Karpas-422 (cell line): ENCODE data around the gene EBP. TPM values are rescaled to one million over a fixed set of nuclear protein-coding genes. Genes with fewer than 3 reads are reported as not detected.

Experiments
- DNase-seq: peaks from one replicate; pipeline ENCODE4 v3.0.0-alpha.2; 2015
- H2AFZ ChIP-seq: fragments of 200-600 bp; sonication (generic); 2 replicates; pipeline ENCODE4 v1.6.1; 2014; ENCODE audit warnings: antibody characterized with exemption, low read length, mixed read lengths
- H3K27ac ChIP-seq: fragments of 200-600 bp; sonication (generic); 2 replicates; pipeline ENCODE4 v1.5.1; 2014; ENCODE audit warnings: mild to moderate bottlenecking, low read length, moderate library complexity
- H3K27me3 ChIP-seq: fragments of 200-600 bp; sonication (generic); 2 replicates; pipeline ENCODE4 v1.6.1; 2014; ENCODE audit warnings: low read length, mixed read lengths
- H3K36me3 ChIP-seq: fragments of 200-600 bp; sonication (generic); 2 replicates; pipeline ENCODE4 v1.6.1; 2014; ENCODE audit warnings: low read length, mixed read lengths; ENCODE audit not compliant: insufficient read depth
- H3K4me1 ChIP-seq: fragments of 200-600 bp; sonication (generic); 2 replicates; pipeline ENCODE4 v1.6.1; 2014; ENCODE audit warnings: mild to moderate bottlenecking, low read length, mixed read lengths
- H3K4me2 ChIP-seq: fragments of 200-600 bp; sonication (generic); 2 replicates; pipeline ENCODE4 v1.6.1; 2014; ENCODE audit warnings: low read length, low read depth, mild to moderate bottlenecking; ENCODE audit not compliant: poor library complexity, severe bottlenecking
- H3K4me3 ChIP-seq: fragments of 200-600 bp; sonication (generic); 2 replicates; pipeline ENCODE4 v1.5.1; 2014; ENCODE audit warnings: mild to moderate bottlenecking, antibody characterized with exemption, low read length, mixed read lengths
- H3K79me2 ChIP-seq: fragments of 200-600 bp; sonication (generic); 2 replicates; pipeline ENCODE4 v1.6.1; 2014; ENCODE audit warnings: mild to moderate bottlenecking, low read length, mixed read lengths
- H3K9ac ChIP-seq: fragments of 200-600 bp; sonication (generic); 2 replicates; pipeline ENCODE4 v1.6.0; 2014; ENCODE audit warnings: low read length
- H3K9me2 ChIP-seq: fragments of 200-600 bp; sonication (generic), shearing (Covaris generic); replicated peaks from 2 replicates; pipeline ENCODE4 v1.6.0; 2014; ENCODE audit warnings: mild to moderate bottlenecking, low read length, moderate library complexity; ENCODE audit not compliant: insufficient read depth
- H3K9me3 ChIP-seq: fragments of 300-700, 200-600 bp; sonication (generic); 2 replicates; pipeline ENCODE4 v1.6.1; 2014; ENCODE audit warnings: low read length, mixed read lengths
- H4K20me1 ChIP-seq: fragments of 200-600 bp; sonication (generic); 2 replicates; pipeline ENCODE4 v1.6.1; 2014; ENCODE audit warnings: mild to moderate bottlenecking, antibody characterized with exemption, low read length, low read depth; ENCODE audit not compliant: insufficient read depth
- total RNA-seq: library from RNA; depleted of rRNA; stranded (reverse); fragments of >200 nt; shearing (Covaris generic); gene quantifications from 2 replicates; pipeline ENCODE4 v1.2.3, GENCODE V29; 2014; ENCODE audit warnings: low replicate concordance

The EBP gene
- total RNA-seq, 1 experiment from 2014 or later: 50.2 TPM

GRCh38 chrX:48488034-48488433, 33.6 kb upstream of the EBP start:
- H3K9ac ChIP-seq: no peak overlapping the region
- H3K27me3 ChIP-seq: no peaks in the 10 kb centered on the region
- H3K9me2 ChIP-seq: no peaks in the 10 kb centered on the region
- H3K4me3 ChIP-seq: no peak overlapping the region
- no peak overlapping the region for H3K4me2 ChIP-seq
- H3K79me2 ChIP-seq: no peaks in the 10 kb centered on the region
- H3K4me1 ChIP-seq: no peaks in the 10 kb centered on the region
- H2AFZ ChIP-seq: no peak overlapping the region
- no peaks in the 10 kb centered on the region for H3K9me3 ChIP-seq
- DNase-seq: no peak
- H3K36me3 ChIP-seq: no peaks in the 10 kb centered on the region
- no peaks in the 10 kb centered on the region for H4K20me1 ChIP-seq
- H3K27ac ChIP-seq: no peak overlapping the region

GRCh38 chrX:48489296-48489695, 32.3 kb upstream of the EBP start:
- H3K36me3 ChIP-seq: no peaks in the 10 kb centered on the region
- H3K4me3 ChIP-seq: no peak overlapping the region
- no peaks in the 10 kb centered on the region for H3K79me2 ChIP-seq
- no peaks in the 10 kb centered on the region for H3K4me1 ChIP-seq
- no peak overlapping the region for H3K27ac ChIP-seq
- no peak overlapping the region for H2AFZ ChIP-seq
- no peak for DNase-seq
- H3K9me3 ChIP-seq: no peaks in the 10 kb centered on the region
- H3K27me3 ChIP-seq: no peaks in the 10 kb centered on the region
- no peaks in the 10 kb centered on the region for H4K20me1 ChIP-seq
- no peaks in the 10 kb centered on the region for H3K9me2 ChIP-seq
- H3K4me2 ChIP-seq: no peak overlapping the region
- no peak overlapping the region for H3K9ac ChIP-seq

- H2AFZ ChIP-seq: no peak overlapping the region
- H3K27me3 ChIP-seq: no peaks in the 10 kb centered on the region
- H4K20me1 ChIP-seq: no peaks in the 10 kb centered on the region
- no peak overlapping the region for H3K4me2 ChIP-seq
- H3K9ac ChIP-seq: no peak overlapping the region
- no peak overlapping the region for H3K27ac ChIP-seq
- no peak for DNase-seq
- H3K36me3 ChIP-seq: no peaks in the 10 kb centered on the region
- H3K4me1 ChIP-seq: no peaks in the 10 kb centered on the region
- H3K79me2 ChIP-seq: no peaks in the 10 kb centered on the region
- H3K9me2 ChIP-seq: no peaks in the 10 kb centered on the region
- H3K9me3 ChIP-seq: no peaks in the 10 kb centered on the region
- H3K4me3 ChIP-seq: no peak overlapping the region
These were observed 31.7 kb upstream of the EBP start for GRCh38 chrX:48489892-48490291.

- Histone ChIP-seq H2AFZ (no peak overlapping the region), H3K4me3 (no peak overlapping the region), H3K79me2 (no peaks in the 10 kb centered on the region), H3K9me3 (no peaks in the 10 kb centered on the region), H3K9ac (no peak overlapping the region), H3K27ac (no peak overlapping the region), H3K36me3 (no peaks in the 10 kb centered on the region), H3K9me2 (no peaks in the 10 kb centered on the region), H3K4me1 (no peaks in the 10 kb centered on the region), H3K4me2 (no peak overlapping the region), H3K27me3 (no peaks in the 10 kb centered on the region), H4K20me1 (no peaks in the 10 kb centered on the region)
- DNase-seq: no peak
These were observed 30.9 kb upstream of the EBP start for GRCh38 chrX:48490661-48491060.

GRCh38 chrX:48491809-48492208, 29.8 kb upstream of the EBP start:
- Histone ChIP-seq H2AFZ (no peak overlapping the region), H3K9me2 (no peaks in the 10 kb centered on the region), H3K36me3 (no peaks in the 10 kb centered on the region), H3K4me1 (no peaks in the 10 kb centered on the region), H3K9me3 (no peaks in the 10 kb centered on the region), H4K20me1 (no peaks in the 10 kb centered on the region), H3K79me2 (no peaks in the 10 kb centered on the region), H3K4me3 (no peak overlapping the region), H3K4me2 (no peak overlapping the region), H3K27me3 (no peaks in the 10 kb centered on the region), H3K9ac (no peak overlapping the region), H3K27ac (no peak overlapping the region)
- DNase-seq: no peak

- H3K27me3 ChIP-seq: no peaks in the 10 kb centered on the region
- no peaks in the 10 kb centered on the region for H3K36me3 ChIP-seq
- H3K9ac ChIP-seq: no peak overlapping the region
- H3K79me2 ChIP-seq: no peaks in the 10 kb centered on the region
- H4K20me1 ChIP-seq: no peaks in the 10 kb centered on the region
- H3K27ac ChIP-seq: no peak overlapping the region
- H3K9me3 ChIP-seq: no peaks in the 10 kb centered on the region
- no peak overlapping the region for H3K4me3 ChIP-seq
- H3K4me2 ChIP-seq: no peak overlapping the region
- no peaks in the 10 kb centered on the region for H3K9me2 ChIP-seq
- no peaks in the 10 kb centered on the region for H3K4me1 ChIP-seq
- H2AFZ ChIP-seq: no peak overlapping the region
- DNase-seq: no peak
These were observed 29.2 kb upstream of the EBP start for GRCh38 chrX:48492293-48492910.

- Histone ChIP-seq H3K27ac (no peak overlapping the region), H3K27me3 (no peaks in the 10 kb centered on the region), H3K9ac (no peak overlapping the region), H3K9me2 (no peaks in the 10 kb centered on the region), H3K4me1 (no peaks in the 10 kb centered on the region), H4K20me1 (no peaks in the 10 kb centered on the region), H3K36me3 (no peaks in the 10 kb centered on the region), H2AFZ (no peak overlapping the region), H3K9me3 (no peaks in the 10 kb centered on the region), H3K79me2 (no peaks in the 10 kb centered on the region), H3K4me2 (no peak overlapping the region), H3K4me3 (no peak overlapping the region)
- DNase-seq: peak; percentile 82
These were observed 27.7 kb upstream of the EBP start for GRCh38 chrX:48493890-48494364.

GRCh38 chrX:48496660-48497059, 24.9 kb upstream of the EBP start:
- Histone ChIP-seq H3K27ac (no peak overlapping the region), H2AFZ (no peak overlapping the region), H3K9ac (no peak overlapping the region), H3K4me1 (no peaks in the 10 kb centered on the region), H3K9me3 (no peaks in the 10 kb centered on the region), H3K79me2 (no peaks in the 10 kb centered on the region), H3K9me2 (no peaks in the 10 kb centered on the region), H3K4me2 (no peak overlapping the region), H3K4me3 (no peak overlapping the region), H3K27me3 (no peaks in the 10 kb centered on the region), H4K20me1 (no peaks in the 10 kb centered on the region), H3K36me3 (no peaks in the 10 kb centered on the region)
- DNase-seq: no peak
